KOPT-K1 (cell line): ENCODE measurements around the gene TLE7.
A peak's percentile ranks its signal among the peaks of the same experiment; 100 is the strongest.

Experiments used
- H3K27ac ChIP-seq: fragments of 200-600 bp; sonication (generic); 2 replicates; pipeline ENCODE4 v1.5.1; 2016; ENCODE audit warnings: antibody characterized with exemption, mild to moderate bottlenecking, low read depth, low read length; ENCODE audit not compliant: poor library complexity, severe bottlenecking
- H3K36me3 ChIP-seq: fragments of 200-600 bp; sonication (generic); 2 replicates; pipeline ENCODE4 v1.5.1; 2017; ENCODE audit warnings: antibody characterized with exemption, mild to moderate bottlenecking, low read length, moderate library complexity; ENCODE audit not compliant: insufficient read depth
- H3K9me3 ChIP-seq: fragments of 200-600 bp; sonication (generic); 2 replicates; pipeline ENCODE4 v1.5.1; 2017; ENCODE audit warnings: antibody characterized with exemption, low read length, mild to moderate bottlenecking; ENCODE audit not compliant: insufficient read depth, poor library complexity, severe bottlenecking

TLE7 gene

DNA sequence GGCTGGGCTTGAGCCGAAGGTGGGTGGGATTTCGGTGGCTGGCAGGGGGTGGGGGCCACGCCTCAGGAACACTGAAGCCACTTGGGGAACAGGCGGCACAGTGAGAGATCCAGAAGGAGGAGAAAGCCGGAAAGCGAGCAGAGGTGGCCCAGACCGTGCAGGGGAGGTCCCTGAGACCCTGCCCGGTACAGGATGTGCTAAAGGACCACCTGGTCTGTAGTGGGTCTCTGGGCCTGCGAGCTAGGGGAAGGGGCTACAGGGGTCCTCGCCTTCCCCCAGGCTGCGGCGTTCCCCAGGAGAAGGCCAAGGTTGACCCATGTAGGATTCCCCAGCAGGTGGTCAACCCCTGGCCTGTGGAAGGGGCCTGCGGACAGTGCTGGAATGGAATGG lies at the start of gene TLE7:
TSS of gene TLE7 (minus strand) at position 4 of the 390 bp plus-strand sequence. CDS start 8,730 bp downstream, outside the sequence.
- H3K27ac ChIP-seq: no peak within 1 kb of the TSS
- peaks cover 31% of the 10 kb centered on the region for H3K9me3 ChIP-seq
- H3K36me3 ChIP-seq: no peaks in the 10 kb centered on the region

DNA sequence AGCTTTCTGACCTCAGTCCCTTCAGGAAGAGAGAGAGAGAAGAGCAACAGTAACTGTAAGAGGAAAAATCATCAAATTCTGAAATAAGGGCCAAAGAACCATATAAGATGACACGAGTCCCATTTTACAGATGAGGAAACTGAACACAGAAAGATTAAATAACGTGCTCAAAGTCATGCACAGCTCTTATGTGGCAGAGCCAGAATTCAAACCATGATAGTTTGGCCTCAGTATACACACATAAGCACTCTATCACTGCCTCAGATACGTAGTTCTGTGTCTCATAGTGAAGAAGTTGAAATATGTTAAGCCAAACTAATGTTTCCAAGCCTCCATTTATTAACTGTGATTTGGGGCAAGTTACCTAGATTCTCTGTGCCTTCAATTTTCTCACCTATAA lies 49.2 kb upstream of the TLE7 start:
- H3K36me3 ChIP-seq: no peaks in the 10 kb centered on the region
- no peaks in the 10 kb centered on the region for H3K9me3 ChIP-seq
- no peak overlapping the region for H3K27ac ChIP-seq

DNA sequence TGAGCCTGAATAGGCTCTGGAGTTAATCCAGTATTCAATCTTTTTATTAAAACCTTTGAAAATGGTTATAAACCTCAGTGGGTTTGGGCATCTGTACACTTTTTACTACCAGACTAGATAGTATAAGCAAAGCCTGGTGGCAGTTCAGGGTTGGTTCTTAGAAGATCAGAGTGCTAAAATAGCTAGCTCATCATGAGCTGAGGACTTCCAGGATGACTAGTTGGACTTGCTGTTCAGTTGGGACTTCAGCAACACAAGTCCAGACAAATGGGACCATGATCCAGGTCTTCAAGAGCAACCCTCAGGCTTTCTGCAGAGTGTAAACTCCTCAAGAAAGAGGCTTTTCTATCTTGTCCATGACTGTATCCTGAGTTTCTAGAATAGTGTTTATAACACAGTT lies 48.5 kb upstream of the TLE7 start:
- no peaks in the 10 kb centered on the region for H3K9me3 ChIP-seq
- H3K36me3 ChIP-seq: no peaks in the 10 kb centered on the region
- no peak overlapping the region for H3K27ac ChIP-seq

GRCh38 chr16:71489122-71489521 lies 47.3 kb upstream of the TLE7 start, which contains the start of gene ZNF19:
Gene ZNF19, minus strand, starts transcription at chr16:71489324. Its CDS starts 7,210 bp downstream, at chr16:71482114.
- Histone ChIP-seq H3K36me3 (no peaks in the 10 kb centered on the region), H3K9me3 (no peaks in the 10 kb centered on the region), H3K27ac (no peak within 1 kb of the TSS)

DNA sequence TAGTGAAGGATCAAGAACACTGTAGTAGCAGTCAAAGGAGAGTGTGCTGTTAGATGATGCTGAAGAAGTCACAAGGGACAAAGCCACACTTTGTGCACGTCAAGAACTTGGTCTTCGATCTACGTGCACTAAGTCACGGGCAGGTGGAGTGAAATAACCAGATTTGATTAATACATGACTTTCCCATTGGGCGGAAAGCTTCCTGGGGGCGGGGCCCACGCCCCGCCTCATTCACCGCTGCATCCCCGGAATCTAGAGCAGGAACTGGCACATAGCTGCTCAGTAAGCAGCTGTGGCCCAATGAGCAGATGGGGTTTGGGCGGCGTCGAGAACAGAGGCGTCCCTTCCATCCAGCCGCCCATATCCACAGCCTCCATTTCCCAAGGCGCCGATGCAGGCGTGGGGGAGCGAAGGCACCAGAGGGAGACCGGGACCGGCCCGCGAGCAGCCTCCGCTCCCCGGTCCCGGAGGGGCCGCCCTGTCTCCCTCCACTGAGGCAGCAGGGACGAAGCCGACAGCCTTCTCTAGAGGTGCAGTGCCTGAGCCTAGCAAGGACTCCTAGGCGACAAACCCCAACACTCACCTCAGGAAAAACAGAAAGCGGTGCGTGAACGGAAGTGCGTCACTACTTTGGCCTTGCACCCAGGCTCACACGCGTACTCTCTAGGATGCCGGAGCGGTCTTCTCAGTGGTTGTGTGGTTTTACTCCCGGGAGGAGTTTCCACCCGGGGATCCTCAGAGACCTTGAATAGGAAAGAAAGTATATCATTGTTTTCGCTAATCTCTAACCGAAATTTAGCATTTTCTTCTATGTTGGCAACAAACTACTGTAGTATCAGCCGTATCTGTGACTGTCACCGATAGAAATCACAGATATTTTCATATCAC lies 42.4 kb upstream of the TLE7 start:
- no peaks in the 10 kb centered on the region for H3K9me3 ChIP-seq
- peak overlapping the region; percentile 59 for H3K27ac ChIP-seq
- no peaks in the 10 kb centered on the region for H3K36me3 ChIP-seq

- Histone ChIP-seq H3K27ac (no peak overlapping the region), H3K36me3 (no peaks in the 10 kb centered on the region)
These were observed 40.7 kb upstream of the TLE7 start for GRCh38 chr16:71482569-71482968.

DNA sequence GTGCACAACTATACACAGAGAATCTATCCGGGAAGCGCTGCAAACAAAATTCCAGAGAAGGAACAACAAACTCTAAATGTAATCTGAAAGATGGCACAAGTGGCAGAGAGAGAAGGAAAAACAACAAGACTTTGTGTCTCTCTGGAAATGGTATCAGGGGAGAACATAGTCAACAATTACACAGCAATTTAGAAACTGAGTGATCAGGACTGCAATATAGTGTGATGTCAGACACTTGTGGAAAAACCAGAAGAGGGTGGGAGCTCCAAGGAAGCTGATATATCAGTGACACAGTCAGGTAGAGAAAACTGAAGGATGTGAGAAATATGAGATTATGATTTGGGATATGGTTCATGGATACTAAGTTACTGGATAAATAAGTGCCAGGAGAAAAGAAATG lies 39.1 kb upstream of the TLE7 start:
- no peak overlapping the region for H3K27ac ChIP-seq
- no peaks in the 10 kb centered on the region for H3K36me3 ChIP-seq
- no peaks in the 10 kb centered on the region for H3K9me3 ChIP-seq

More at GRCh38 chr16:71482569-71482968, 40.7 kb upstream of the TLE7 start:
- no peaks in the 10 kb centered on the region for H3K9me3 ChIP-seq

DNA sequence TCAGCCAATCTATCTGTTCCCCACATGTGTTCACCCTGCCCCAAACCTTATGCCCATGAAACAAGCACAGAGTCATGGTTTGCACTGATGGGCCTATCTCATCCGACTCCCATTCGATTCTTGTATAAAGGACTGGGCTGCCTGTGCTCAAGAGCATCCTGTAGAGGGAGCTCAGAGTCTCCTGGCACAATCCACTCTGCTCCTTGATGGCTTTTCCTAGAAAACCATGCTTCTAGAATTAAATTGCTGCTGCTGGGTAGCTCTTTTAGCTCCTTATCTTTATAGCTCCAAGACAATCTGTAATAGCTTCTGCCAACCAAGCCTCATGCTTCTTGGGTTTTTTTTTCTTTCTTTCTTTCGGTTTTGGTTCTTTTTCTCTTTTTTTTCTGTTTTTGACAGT lies 37.6 kb upstream of the TLE7 start:
- H3K27ac ChIP-seq: no peak overlapping the region
- no peaks in the 10 kb centered on the region for H3K36me3 ChIP-seq
- H3K9me3 ChIP-seq: no peaks in the 10 kb centered on the region

DNA sequence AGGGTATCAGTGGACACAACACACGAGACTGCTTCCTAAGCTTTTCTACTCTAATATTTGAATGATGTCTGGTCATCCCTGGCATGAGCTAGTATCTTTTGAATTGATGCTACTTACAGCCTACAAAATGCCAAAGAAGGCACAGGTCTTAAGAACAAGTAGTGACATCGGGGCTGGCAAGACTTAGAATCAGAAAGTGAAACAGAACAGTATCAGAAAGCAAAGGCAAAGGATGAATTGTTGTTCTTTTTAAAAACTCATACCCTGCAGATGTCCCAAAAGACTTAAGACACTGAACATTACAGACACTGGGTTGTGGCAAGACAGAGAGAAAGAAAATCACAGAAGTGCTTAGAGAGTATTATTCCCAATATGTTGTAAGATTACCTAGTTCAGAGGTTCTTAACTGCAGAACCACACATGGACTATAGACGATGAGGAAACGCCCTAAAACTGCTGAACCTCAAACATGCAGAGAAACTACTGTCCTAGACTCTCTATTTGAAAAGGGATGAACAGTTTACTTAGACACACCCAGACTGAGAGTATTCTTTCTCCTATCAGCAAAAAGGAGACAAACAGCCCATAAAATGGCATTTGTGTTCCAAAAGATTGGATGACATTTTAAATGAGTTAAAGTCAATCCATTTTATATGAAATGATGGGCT lies 34.7 kb upstream of the TLE7 start:
- no peaks in the 10 kb centered on the region for H3K36me3 ChIP-seq
- no peak overlapping the region for H3K27ac ChIP-seq

DNA sequence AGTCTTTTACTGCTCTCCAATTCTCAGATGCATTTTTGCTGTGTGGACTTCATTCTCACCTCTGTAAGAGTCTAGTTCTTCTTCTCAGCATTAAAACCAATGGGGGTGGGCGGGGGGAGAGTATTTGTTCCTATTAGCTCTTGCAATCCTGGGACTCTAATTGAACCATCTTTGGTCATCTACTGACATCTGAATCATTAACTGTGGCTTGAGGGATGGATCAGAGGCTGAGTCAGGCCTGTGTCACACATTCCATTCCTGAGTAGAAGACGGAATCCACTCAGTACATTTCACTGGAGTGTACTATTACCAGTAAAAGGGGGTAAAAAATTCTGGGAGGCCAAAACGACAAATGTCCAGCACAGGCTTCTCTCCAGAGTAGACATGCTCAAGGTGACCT lies 33.0 kb upstream of the TLE7 start:
- Histone ChIP-seq H3K36me3 (no peaks in the 10 kb centered on the region), H3K27ac (no peak overlapping the region), H3K9me3 (no peaks in the 10 kb centered on the region)

More for the DNA sequence above, 34.7 kb upstream of the TLE7 start:
- no peaks in the 10 kb centered on the region for H3K9me3 ChIP-seq

DNA sequence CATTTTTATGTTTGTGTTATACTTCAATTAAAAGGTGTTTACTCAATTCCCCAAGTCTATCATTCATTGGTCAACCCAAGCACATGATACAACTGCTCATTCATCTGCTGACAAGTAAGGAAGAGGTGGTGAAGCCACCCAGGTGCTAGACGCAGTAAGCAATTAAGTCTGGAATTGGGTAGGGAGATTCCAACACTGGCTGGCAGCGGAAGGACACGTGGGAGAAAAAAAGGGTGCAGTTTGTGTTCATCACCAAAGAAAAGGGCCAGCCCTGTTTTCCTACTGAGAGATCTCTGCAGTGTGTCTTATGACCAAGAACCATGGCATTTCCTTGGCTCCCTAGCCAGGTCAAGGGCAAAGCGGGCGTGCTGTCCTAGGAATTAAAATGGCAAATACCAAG lies 32.0 kb upstream of the TLE7 start:
- Histone ChIP-seq H3K27ac (no peak overlapping the region), H3K36me3 (no peaks in the 10 kb centered on the region), H3K9me3 (no peaks in the 10 kb centered on the region)

GRCh38 chr16:71472931-71473330 lies 31.1 kb upstream of the TLE7 start:
- Histone ChIP-seq H3K27ac (no peak overlapping the region), H3K36me3 (no peaks in the 10 kb centered on the region), H3K9me3 (no peaks in the 10 kb centered on the region)

DNA sequence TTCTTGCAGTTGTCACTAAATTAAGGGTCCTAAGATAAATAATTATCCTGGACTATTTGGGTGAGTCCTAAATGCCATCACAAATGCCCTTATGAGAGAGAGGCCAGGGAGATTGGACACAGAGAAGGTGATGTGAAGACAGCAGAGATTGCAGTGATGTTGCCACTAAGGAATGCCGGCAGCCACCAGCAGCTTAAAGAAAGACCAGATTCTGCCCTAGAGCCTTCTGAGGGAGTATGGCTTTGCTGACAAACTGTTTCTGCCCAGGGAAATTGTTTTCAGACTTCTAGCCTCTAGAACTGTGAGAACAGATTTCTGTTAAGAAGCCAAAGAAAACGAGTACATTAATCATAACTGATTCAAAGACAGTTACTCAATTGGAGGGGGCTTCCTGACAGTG lies 30.2 kb upstream of the TLE7 start:
- Histone ChIP-seq H3K27ac (no peak overlapping the region), H3K36me3 (no peaks in the 10 kb centered on the region), H3K9me3 (no peaks in the 10 kb centered on the region)

DNA sequence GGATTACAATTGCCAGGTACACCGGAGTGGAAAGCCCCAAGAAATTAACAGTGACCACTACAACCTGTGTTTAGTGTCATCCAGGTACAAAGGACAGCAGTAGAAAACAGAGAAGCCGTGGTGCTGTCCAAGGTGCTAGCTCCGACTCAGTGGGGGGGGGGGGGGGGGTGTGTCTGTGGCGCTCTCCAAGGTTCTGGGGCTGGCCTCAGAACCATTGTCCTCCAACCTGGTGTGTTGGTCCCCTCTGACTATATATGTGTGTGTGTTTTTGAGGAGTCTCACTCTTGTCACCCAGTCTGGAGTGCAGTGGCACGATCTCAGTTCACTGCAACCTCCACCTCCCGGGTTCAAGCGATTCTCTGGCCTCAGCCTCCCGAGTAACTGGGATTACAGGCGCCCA lies 26.0 kb upstream of the TLE7 start:
- H3K36me3 ChIP-seq: no peaks in the 10 kb centered on the region
- no peaks in the 10 kb centered on the region for H3K9me3 ChIP-seq
- H3K27ac ChIP-seq: no peak overlapping the region

GRCh38 chr16:71464231-71464630 lies 22.4 kb upstream of the TLE7 start:
- Histone ChIP-seq H3K36me3 (no peaks in the 10 kb centered on the region), H3K27ac (no peak overlapping the region), H3K9me3 (no peaks in the 10 kb centered on the region)
